ENCODE measurements around the gene SLX9. TPM values are rescaled to one million over a fixed set of nuclear protein-coding genes. Genes with fewer than 3 reads are reported as not detected.

SLX9 gene
- total RNA-seq, 1 experiment from 2014 or later, result 77.2 TPM

- TF ChIP-seq MXD4 (CRISPR knock-in tag; IDR thresholded peaks at IDR 0.05; ENCODE audit: borderline replicate concordance), result no peak
- no peak for TF ChIP-seq ZNF512 (CRISPR knock-in tag; IDR thresholded peaks at IDR 0.05; ENCODE audit: borderline replicate concordance)
- TF ChIP-seq FOXJ3 (CRISPR knock-in tag; IDR thresholded peaks at IDR 0.05; ENCODE audit: borderline replicate concordance), result no peak
- TF ChIP-seq PRRX2 (CRISPR knock-in tag; IDR thresholded peaks at IDR 0.05), result no peak
- TF ChIP-seq IRF2 (CRISPR knock-in tag; IDR thresholded peaks at IDR 0.05; ENCODE audit: borderline replicate concordance, low read depth), result no peak
- TF ChIP-seq SMAD4 (CRISPR knock-in tag; IDR thresholded peaks at IDR 0.05), result no peak
Measured at GRCh38 chr21:45010860-45011259, 71.0 kb downstream of the SLX9 start (continued).

- ATAC-seq, result no peak
- peak; percentile 12 for DNase-seq (ENCODE audit: low spot score)
- ChIA-PET CTCF (interaction anchor here (0.7 to 2.5 kb wide), 10 partner anchors 19 to 237 kb away, joined by 3 to 34 read pairs (median 8); partner anchors contain the start of gene ADARB1), POLR2A (no interaction called here)
- Mint-ChIP-seq H3K9me3 (peaks cover 8% of the 10 kb centered on the region; the same call in 1 of the 2 replicates), H3K27me3 (ENCODE audit: low read depth) (peaks cover 20% of the 10 kb centered on the region), H3K36me3 (no peaks in the 10 kb centered on the region), H3K27ac (no peak overlapping the region), H3K4me3 (no peak overlapping the region), H3K4me1 (peaks cover 19% of the 10 kb centered on the region)
- TF ChIP-seq E2F5 (CRISPR knock-in tag; IDR thresholded peaks at IDR 0.05) (no peak), SMAD3 (CRISPR knock-in tag; IDR thresholded peaks at IDR 0.05; ENCODE audit: borderline replicate concordance) (no peak), ZBTB43 (CRISPR knock-in tag; IDR thresholded peaks at IDR 0.05) (no peak), ESRRA (CRISPR knock-in tag; IDR thresholded peaks at IDR 0.05; ENCODE audit: borderline replicate concordance) (no peak), JAZF1 (CRISPR knock-in tag; IDR thresholded peaks at IDR 0.05) (no peak), STAT6 (CRISPR knock-in tag; conservative IDR thresholded peaks at IDR 0.05; ENCODE audit: low read depth) (no peak), NR2C2 (CRISPR knock-in tag; IDR thresholded peaks at IDR 0.05) (no peak), ELF4 (CRISPR knock-in tag; IDR thresholded peaks at IDR 0.05; ENCODE audit: low read depth) (no peak), USF2 (CRISPR knock-in tag; IDR thresholded peaks at IDR 0.05) (no peak), ZNF317 (CRISPR knock-in tag; IDR thresholded peaks at IDR 0.05; ENCODE audit: borderline replicate concordance, low read depth) (no peak), GABPB1 (CRISPR knock-in tag; IDR thresholded peaks at IDR 0.05) (no peak), PREB (CRISPR knock-in tag; IDR thresholded peaks at IDR 0.05; ENCODE audit: borderline replicate concordance) (no peak), NR1H2 (CRISPR knock-in tag; IDR thresholded peaks at IDR 0.05) (no peak), ZNF671 (CRISPR knock-in tag; IDR thresholded peaks at IDR 0.05) (no peak), AFF4 (CRISPR knock-in tag; IDR thresholded peaks at IDR 0.05; ENCODE audit: borderline replicate concordance) (no peak)
Measured at GRCh38 chr21:45011426-45011825, 71.6 kb downstream of the SLX9 start.
